ENCODE data around the gene LRCH1.
A peak's percentile ranks its signal among the peaks of the same experiment; 100 is the strongest.
"Not testable (repeated sequence)": the region's sequence is repeated elsewhere in the genome, so short reads cannot be mapped to it uniquely, and the experiment has no call there.

Gene LRCH1

GRCh38 chr13:46753137-46753536, 200.2 kb downstream of the LRCH1 start:
- DNase-seq (ENCODE audit: low spot score), result no peak

- DNase-seq (ENCODE audit: low spot score), result no peak
Observed at GRCh38 chr13:46753917-46754316, 200.9 kb downstream of the LRCH1 start.

- DNase-seq (ENCODE audit: low spot score), result no peak
Observed at GRCh38 chr13:46754812-46755211, 201.8 kb downstream of the LRCH1 start.

- DNase-seq (ENCODE audit: low spot score), result not testable (repeated sequence)
Observed at GRCh38 chr13:46755508-46755907, 202.5 kb downstream of the LRCH1 start.

- no peak for DNase-seq (ENCODE audit: low spot score)
Observed at GRCh38 chr13:46756977-46757376, 204.0 kb downstream of the LRCH1 start.

GRCh38 chr13:46757640-46758039, 204.7 kb downstream of the LRCH1 start:
- DNase-seq (ENCODE audit: low spot score), result no peak

GRCh38 chr13:46759846-46760245, 206.9 kb downstream of the LRCH1 start:
- DNase-seq (ENCODE audit: low spot score), result no peak

GRCh38 chr13:46761174-46761573, 208.2 kb downstream of the LRCH1 start:
- DNase-seq (ENCODE audit: low spot score), result no peak

GRCh38 chr13:46761866-46762265, 208.9 kb downstream of the LRCH1 start:
- DNase-seq (ENCODE audit: low spot score), result no peak

GRCh38 chr13:46769925-46770324, 217.0 kb downstream of the LRCH1 start:
- DNase-seq (ENCODE audit: low spot score), result not testable (repeated sequence)

- no peak for DNase-seq (ENCODE audit: low spot score)
Observed at GRCh38 chr13:46771693-46772092, 218.7 kb downstream of the LRCH1 start.

GRCh38 chr13:46773541-46773940, 220.6 kb downstream of the LRCH1 start:
- no peak for DNase-seq (ENCODE audit: low spot score)

GRCh38 chr13:46775385-46776107, 222.6 kb downstream of the LRCH1 start:
- no peak for DNase-seq (ENCODE audit: low spot score)

- no peak for DNase-seq (ENCODE audit: low spot score)
Observed at GRCh38 chr13:46778095-46778494, 225.1 kb downstream of the LRCH1 start.

GRCh38 chr13:46778890-46779289, 225.9 kb downstream of the LRCH1 start:
- no peak for DNase-seq (ENCODE audit: low spot score)

GRCh38 chr13:46782066-46782465, 229.1 kb downstream of the LRCH1 start:
- DNase-seq (ENCODE audit: low spot score), result no peak

- no peak for DNase-seq (ENCODE audit: low spot score)
Observed at GRCh38 chr13:46782691-46783090, 229.7 kb downstream of the LRCH1 start.

GRCh38 chr13:46783504-46783903, 230.5 kb downstream of the LRCH1 start:
- no peak for DNase-seq (ENCODE audit: low spot score)

GRCh38 chr13:46795321-46795720, 242.4 kb downstream of the LRCH1 start:
- no peak for DNase-seq (ENCODE audit: low spot score)

GRCh38 chr13:46796129-46796514, 243.2 kb downstream of the LRCH1 start:
- no peak for DNase-seq (ENCODE audit: low spot score)

GRCh38 chr13:46796515-46797474, 243.8 kb downstream of the LRCH1 start, which contains the start of gene ESD:
TSS of gene ESD (minus strand) at chr13:46797161. CDS start at chr13:46791413, 5,748 bp downstream.
- DNase-seq (ENCODE audit: low spot score), result peak; percentile 93

GRCh38 chr13:46797501-46798237, 244.7 kb downstream of the LRCH1 start:
- no peak for DNase-seq (ENCODE audit: low spot score)

Measured in AG08396 (cell line).